Stimulated activated CD8-positive, alpha-beta memory T cell treated with anti-CD3 and anti-CD28 coated beads, Interleukin-15, amount 100 ng/mL, for 4 hours (primary cell): ENCODE data around the gene TPRG1.

ENCODE experiments used
- DNase-seq, 2 donors: peaks; one replicate each; pipeline ENCODE4 v3.0.0-alpha.2; 2020; ENCODE audit warnings: low read depth in 2 of 2

TPRG1 gene

GRCh38 chr3:189229196-189229828 lies 57.5 kb downstream of the TPRG1 start:
- no peak for DNase-seq

GRCh38 chr3:189232790-189233189 lies 61.0 kb downstream of the TPRG1 start:
- DNase-seq = no peak

- DNase-seq = no peak
Observed at GRCh38 chr3:189233225-189233858, 61.6 kb downstream of the TPRG1 start.

- DNase-seq = no peak
Observed at GRCh38 chr3:189235214-189235613, 63.4 kb downstream of the TPRG1 start.

- DNase-seq = no peak
Observed at GRCh38 chr3:189236352-189236751, 64.6 kb downstream of the TPRG1 start.

- no peak for DNase-seq
Observed at GRCh38 chr3:189237526-189237925, 65.8 kb downstream of the TPRG1 start.

- DNase-seq = no peak
Observed at GRCh38 chr3:189238071-189238470, 66.3 kb downstream of the TPRG1 start.

- no peak for DNase-seq
Observed at GRCh38 chr3:189239616-189240015, 67.8 kb downstream of the TPRG1 start.

GRCh38 chr3:189249987-189250386 lies 78.2 kb downstream of the TPRG1 start:
- DNase-seq = no peak

GRCh38 chr3:189258261-189258660 lies 86.5 kb downstream of the TPRG1 start:
- no peak for DNase-seq

- DNase-seq = no peak
Observed at GRCh38 chr3:189260556-189261493, 89.1 kb downstream of the TPRG1 start.

GRCh38 chr3:189262746-189263145 lies 91.0 kb downstream of the TPRG1 start:
- no peak for DNase-seq

- DNase-seq = no peak
Observed at GRCh38 chr3:189267981-189268613, 96.3 kb downstream of the TPRG1 start.

- no peak for DNase-seq
Observed at GRCh38 chr3:189269365-189269764, 97.6 kb downstream of the TPRG1 start.

GRCh38 chr3:189270248-189270832 lies 98.6 kb downstream of the TPRG1 start:
- no peak for DNase-seq

- no peak for DNase-seq
Observed at GRCh38 chr3:189272500-189273119, 100.8 kb downstream of the TPRG1 start.

- DNase-seq = no peak
Observed at GRCh38 chr3:189273736-189274135, 102.0 kb downstream of the TPRG1 start.

GRCh38 chr3:189275182-189275581 lies 103.4 kb downstream of the TPRG1 start:
- DNase-seq = no peak

GRCh38 chr3:189275852-189276251 lies 104.1 kb downstream of the TPRG1 start:
- DNase-seq = no peak

GRCh38 chr3:189276444-189277219 lies 104.9 kb downstream of the TPRG1 start:
- no peak for DNase-seq

GRCh38 chr3:189277711-189278110 lies 105.9 kb downstream of the TPRG1 start:
- DNase-seq = no peak
